HUES64 (cell line): ENCODE measurements around the gene NHS.

Source experiments
- H3K27ac ChIP-seq: 2 replicates; pipeline ENCODE4 v1.7.0; 2013; ENCODE audit warnings: low read depth, low read length, inconsistent platforms
- H3K27me3 ChIP-seq: 2 replicates; pipeline ENCODE4 v1.6.1; 2013; ENCODE audit warnings: mild to moderate bottlenecking, low read length; ENCODE audit not compliant: insufficient read depth
- H3K36me3 ChIP-seq: 2 replicates; pipeline ENCODE4 v1.6.1; 2013; ENCODE audit warnings: mild to moderate bottlenecking, low read length; ENCODE audit not compliant: insufficient read depth
- H3K4me1 ChIP-seq: 2 replicates; pipeline ENCODE4 v1.6.1; 2013; ENCODE audit warnings: mild to moderate bottlenecking, low read length, moderate library complexity; ENCODE audit not compliant: insufficient read depth
- H3K4me3 ChIP-seq: 2 replicates; pipeline ENCODE4 v1.5.1; 2013; ENCODE audit warnings: mild to moderate bottlenecking, low read length, moderate library complexity
- H3K9ac ChIP-seq: 2 replicates; pipeline ENCODE4 v1.6.1; 2013; ENCODE audit warnings: mild to moderate bottlenecking, low read depth, low read length
- H3K9me3 ChIP-seq: 2 replicates; pipeline ENCODE4 v1.6.1; 2013; ENCODE audit warnings: low read depth, low read length; ENCODE audit not compliant: insufficient read depth
- WGBS: fragments of 150-250, 120-280 bp; methylation state at CpG from one replicate; pipeline ENCODE4 v1.1.7; 2013; ENCODE audit warnings: missing lambda C conversion rate; 5-methylcytosine and 5-hydroxymethylcytosine counted together

Gene NHS

GRCh38 chrX:17471861-17472260, 96.9 kb downstream of the NHS start:
- Histone ChIP-seq H3K27me3 (no peaks in the 10 kb centered on the region), H3K4me3 (no peak overlapping the region), H3K9ac (no peak overlapping the region), H3K36me3 (no peaks in the 10 kb centered on the region), H3K9me3 (no peaks in the 10 kb centered on the region), H3K27ac (no peak overlapping the region), H3K4me1 (no peaks in the 10 kb centered on the region)
- WGBS, result 94% methylated on average over 3 of the region's 3 CpGs

- H3K9me3 ChIP-seq, result no peaks in the 10 kb centered on the region
- H3K27ac ChIP-seq, result no peak overlapping the region
- no peak overlapping the region for H3K4me3 ChIP-seq
- no peaks in the 10 kb centered on the region for H3K27me3 ChIP-seq
- no peak overlapping the region for H3K9ac ChIP-seq
- WGBS, result 79% methylated on average over 1 of the region's 1 CpG
- H3K36me3 ChIP-seq, result no peaks in the 10 kb centered on the region
- no peaks in the 10 kb centered on the region for H3K4me1 ChIP-seq
These were observed 97.4 kb downstream of the NHS start for GRCh38 chrX:17472424-17472823.

- Histone ChIP-seq H3K4me1 (no peaks in the 10 kb centered on the region), H3K27ac (no peak overlapping the region), H3K4me3 (no peak overlapping the region), H3K9ac (no peak overlapping the region), H3K27me3 (no peaks in the 10 kb centered on the region), H3K36me3 (no peaks in the 10 kb centered on the region), H3K9me3 (no peaks in the 10 kb centered on the region)
- WGBS, result 95% methylated on average over 2 of the region's 2 CpGs
These were observed 98.0 kb downstream of the NHS start for GRCh38 chrX:17473021-17473420.

- H3K36me3 ChIP-seq, result no peaks in the 10 kb centered on the region
- no peak overlapping the region for H3K27ac ChIP-seq
- H3K9me3 ChIP-seq, result no peaks in the 10 kb centered on the region
- no peak overlapping the region for H3K9ac ChIP-seq
- no peaks in the 10 kb centered on the region for H3K27me3 ChIP-seq
- no peaks in the 10 kb centered on the region for H3K4me1 ChIP-seq
- WGBS, result 96% methylated on average over 2 of the region's 2 CpGs
- no peak overlapping the region for H3K4me3 ChIP-seq
These were observed 99.9 kb downstream of the NHS start for GRCh38 chrX:17474892-17475291.

GRCh38 chrX:17475449-17476217, 100.6 kb downstream of the NHS start:
- H3K4me3 ChIP-seq, result no peak overlapping the region
- H3K36me3 ChIP-seq, result no peaks in the 10 kb centered on the region
- no peak overlapping the region for H3K27ac ChIP-seq
- no peaks in the 10 kb centered on the region for H3K4me1 ChIP-seq
- H3K9ac ChIP-seq, result no peak overlapping the region
- 86% methylated on average over 6 of the region's 6 CpGs for WGBS
- no peaks in the 10 kb centered on the region for H3K27me3 ChIP-seq
- no peaks in the 10 kb centered on the region for H3K9me3 ChIP-seq

- no peaks in the 10 kb centered on the region for H3K4me1 ChIP-seq
- no peaks in the 10 kb centered on the region for H3K27me3 ChIP-seq
- no peaks in the 10 kb centered on the region for H3K9me3 ChIP-seq
- H3K27ac ChIP-seq, result no peak overlapping the region
- no peak overlapping the region for H3K9ac ChIP-seq
- H3K36me3 ChIP-seq, result no peaks in the 10 kb centered on the region
- H3K4me3 ChIP-seq, result no peak overlapping the region
- 93% methylated on average over 2 of the region's 2 CpGs for WGBS
These were observed 101.4 kb downstream of the NHS start for GRCh38 chrX:17476411-17476810.

- H3K9me3 ChIP-seq, result no peaks in the 10 kb centered on the region
- H3K36me3 ChIP-seq, result no peaks in the 10 kb centered on the region
- 100% methylated on average over 4 of the region's 4 CpGs for WGBS
- no peak overlapping the region for H3K4me3 ChIP-seq
- H3K27ac ChIP-seq, result no peak overlapping the region
- peaks cover 13% of the 10 kb centered on the region for H3K27me3 ChIP-seq
- H3K9ac ChIP-seq, result no peak overlapping the region
- 0 out of 2 replicates have a peak, but pooled peaks cover 5% of the 10 kb centered on the region for H3K4me1 ChIP-seq
These were observed 106.1 kb downstream of the NHS start for GRCh38 chrX:17481086-17481485.

- 94% methylated on average over 1 of the region's 1 CpG for WGBS
- Histone ChIP-seq H3K27ac (no peak overlapping the region), H3K4me3 (no peak overlapping the region), H3K4me1 (0 out of 2 replicates have a peak, but pooled peaks cover 5% of the 10 kb centered on the region), H3K27me3 (peaks cover 13% of the 10 kb centered on the region), H3K9me3 (no peaks in the 10 kb centered on the region), H3K9ac (no peak overlapping the region), H3K36me3 (no peaks in the 10 kb centered on the region)
These were observed 109.6 kb downstream of the NHS start for GRCh38 chrX:17484592-17484991.

- Histone ChIP-seq H3K9ac (no peak overlapping the region), H3K27ac (no peak overlapping the region), H3K27me3 (peaks cover 13% of the 10 kb centered on the region), H3K4me3 (no peak overlapping the region), H3K9me3 (no peaks in the 10 kb centered on the region), H3K36me3 (no peaks in the 10 kb centered on the region), H3K4me1 (0 out of 2 replicates have a peak, but pooled peaks cover 5% of the 10 kb centered on the region)
- 71% methylated on average over 5 of the region's 5 CpGs for WGBS
These were observed 110.4 kb downstream of the NHS start for GRCh38 chrX:17485391-17485790.

- Histone ChIP-seq H3K36me3 (no peaks in the 10 kb centered on the region), H3K4me1 (0 out of 2 replicates have a peak, but pooled peaks cover 5% of the 10 kb centered on the region), H3K4me3 (no peak overlapping the region), H3K27ac (no peak overlapping the region), H3K9ac (no peak overlapping the region), H3K27me3 (peaks cover 13% of the 10 kb centered on the region), H3K9me3 (no peaks in the 10 kb centered on the region)
- WGBS, result 95% methylated on average over 7 of the region's 8 CpGs
These were observed 113.0 kb downstream of the NHS start for GRCh38 chrX:17488036-17488435.

- WGBS, result 95% methylated on average over 1 of the region's 1 CpG
- Histone ChIP-seq H3K4me1 (no peaks in the 10 kb centered on the region), H3K4me3 (no peak overlapping the region), H3K9me3 (no peaks in the 10 kb centered on the region), H3K36me3 (no peaks in the 10 kb centered on the region), H3K27me3 (no peaks in the 10 kb centered on the region), H3K9ac (no peak overlapping the region), H3K27ac (no peak overlapping the region)
These were observed 119.2 kb downstream of the NHS start for GRCh38 chrX:17494216-17494615.

- no peaks in the 10 kb centered on the region for H3K27me3 ChIP-seq
- no peak overlapping the region for H3K27ac ChIP-seq
- H3K36me3 ChIP-seq, result no peaks in the 10 kb centered on the region
- no peak overlapping the region for H3K9ac ChIP-seq
- H3K4me3 ChIP-seq, result no peak overlapping the region
- H3K9me3 ChIP-seq, result no peaks in the 10 kb centered on the region
- peaks cover 5% of the 10 kb centered on the region; the same call in 1 of the 2 replicates for H3K4me1 ChIP-seq
- 90% methylated on average over 2 of the region's 2 CpGs for WGBS
These were observed 120.1 kb downstream of the NHS start for GRCh38 chrX:17495052-17495451.
